RWPE2 (cell line): ENCODE results near the gene FMNL3.

Source experiments
- ATAC-seq: fragments of 200-7000 bp; cut with Tn5 transposase; 3 replicates; pipeline ENCODE4 v1.9.1; 2021; ENCODE audit warnings: low read depth
- DNase-seq: peaks from one replicate; pipeline ENCODE4 v3.0.0-alpha.2; 2020; ENCODE audit warnings: low spot score
- H3K27ac ChIP-seq: fragments of 450-650 bp; 2 replicates; pipeline ENCODE4 v1.5.1; 2017; ENCODE audit warnings: mild to moderate bottlenecking; ENCODE audit not compliant: poor library complexity, severe bottlenecking
- H3K27me3 ChIP-seq: fragments of 250-450 bp; sonication (Bioruptor Pico); 2 replicates; pipeline ENCODE4 v1.5.1; 2021; ENCODE audit warnings: mild to moderate bottlenecking, moderate library complexity; ENCODE audit not compliant: insufficient read depth, poor library complexity, severe bottlenecking
- H3K36me3 ChIP-seq: fragments of 250-450 bp; sonication (Bioruptor Pico); 2 replicates; pipeline ENCODE4 v1.5.1; 2020; ENCODE audit warnings: low read depth, mild to moderate bottlenecking, moderate library complexity
- H3K4me1 ChIP-seq: fragments of 250-450 bp; sonication (Bioruptor Pico); 2 replicates; pipeline ENCODE4 v1.5.1; 2021; ENCODE audit warnings: mild to moderate bottlenecking, moderate library complexity; ENCODE audit not compliant: insufficient read depth, poor library complexity, severe bottlenecking
- H3K4me3 ChIP-seq: fragments of 250-450 bp; sonication (Bioruptor Pico); 2 replicates; pipeline ENCODE4 v1.5.1; 2021; ENCODE audit warnings: mild to moderate bottlenecking, moderate library complexity; ENCODE audit not compliant: severe bottlenecking
- H3K9me3 ChIP-seq: fragments of 250-450 bp; sonication (Bioruptor Pico); 2 replicates; pipeline ENCODE4 v1.5.1; 2021; ENCODE audit warnings: mild to moderate bottlenecking, moderate library complexity; ENCODE audit not compliant: severe bottlenecking
- TF ChIP-seq, protein P1 (sequence below): fragments of 450-650 bp; IDR thresholded peaks from one replicate; pipeline ENCODE4 v1.5.1; 2017; ENCODE audit warnings: mild to moderate bottlenecking, moderate library complexity; ENCODE audit not compliant: poor library complexity, severe bottlenecking

Gene FMNL3

DNA sequence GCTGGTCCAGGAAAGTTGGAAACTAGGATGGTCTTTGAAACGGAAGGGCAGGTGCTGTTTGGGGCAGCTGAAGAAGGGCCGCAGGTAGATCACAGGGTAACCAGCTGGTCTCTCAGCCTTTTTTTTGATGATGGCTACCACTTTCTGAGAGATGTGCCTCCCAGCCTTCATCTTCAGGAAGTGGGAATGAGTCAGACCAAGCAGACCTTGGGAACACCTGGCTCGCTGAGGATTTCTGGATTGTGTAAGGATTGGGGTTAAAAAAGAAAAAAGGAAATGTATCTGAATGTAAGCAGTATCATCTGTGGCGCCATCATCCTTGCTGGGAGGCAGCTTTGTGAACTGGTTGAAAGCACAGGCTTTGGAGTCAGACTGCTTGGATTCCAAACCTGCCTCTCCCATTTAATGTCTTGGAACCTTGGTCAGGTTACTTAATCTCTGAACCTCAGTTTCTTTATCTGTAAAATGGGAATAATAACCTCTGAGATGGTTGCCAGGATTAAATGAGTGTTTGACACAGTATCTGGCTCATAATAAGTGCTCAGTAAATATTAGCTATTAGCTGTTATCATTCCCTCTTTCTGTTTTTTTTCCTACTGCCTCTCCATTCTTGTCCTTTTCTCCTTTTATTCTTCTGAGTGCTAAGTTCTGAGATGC lies 82.2 kb downstream of the FMNL3 start:
- Histone ChIP-seq H3K9me3 (no peaks in the 10 kb centered on the region), H3K27ac (peak overlapping the region; percentile 81), H3K4me1 (peaks cover 30% of the 10 kb centered on the region), H3K36me3 (peaks cover 5% of the 10 kb centered on the region; the same call in 1 of the 2 replicates), H3K4me3 (no peak overlapping the region), H3K27me3 (no peaks in the 10 kb centered on the region)
- ATAC-seq (peak; percentile 70), DNase-seq (peak; percentile 73)
- TF ChIP-seq, protein P1, sequence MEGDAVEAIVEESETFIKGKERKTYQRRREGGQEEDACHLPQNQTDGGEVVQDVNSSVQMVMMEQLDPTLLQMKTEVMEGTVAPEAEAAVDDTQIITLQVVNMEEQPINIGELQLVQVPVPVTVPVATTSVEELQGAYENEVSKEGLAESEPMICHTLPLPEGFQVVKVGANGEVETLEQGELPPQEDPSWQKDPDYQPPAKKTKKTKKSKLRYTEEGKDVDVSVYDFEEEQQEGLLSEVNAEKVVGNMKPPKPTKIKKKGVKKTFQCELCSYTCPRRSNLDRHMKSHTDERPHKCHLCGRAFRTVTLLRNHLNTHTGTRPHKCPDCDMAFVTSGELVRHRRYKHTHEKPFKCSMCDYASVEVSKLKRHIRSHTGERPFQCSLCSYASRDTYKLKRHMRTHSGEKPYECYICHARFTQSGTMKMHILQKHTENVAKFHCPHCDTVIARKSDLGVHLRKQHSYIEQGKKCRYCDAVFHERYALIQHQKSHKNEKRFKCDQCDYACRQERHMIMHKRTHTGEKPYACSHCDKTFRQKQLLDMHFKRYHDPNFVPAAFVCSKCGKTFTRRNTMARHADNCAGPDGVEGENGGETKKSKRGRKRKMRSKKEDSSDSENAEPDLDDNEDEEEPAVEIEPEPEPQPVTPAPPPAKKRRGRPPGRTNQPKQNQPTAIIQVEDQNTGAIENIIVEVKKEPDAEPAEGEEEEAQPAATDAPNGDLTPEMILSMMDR, result no peak

GRCh38 chr12:49623142-49623904 lies 83.9 kb downstream of the FMNL3 start, which contains the start of gene PRPF40B:
Gene PRPF40B (plus strand): TSS chr12:49623561. CDS start chr12:49623591, 30 bp downstream.
- no peaks in the 10 kb centered on the region; the same call in 1 of the 2 replicates for H3K36me3 ChIP-seq
- no peaks in the 10 kb centered on the region for H3K27me3 ChIP-seq
- no peaks in the 10 kb centered on the region for H3K9me3 ChIP-seq
- TF ChIP-seq, protein P1, result peak; percentile 60
- peak; percentile 85 for DNase-seq
- ATAC-seq, result peak; percentile 74
- H3K4me1 ChIP-seq, result peaks cover 30% of the 10 kb centered on the region
- peak within 1 kb of the TSS; percentile 81 for H3K27ac ChIP-seq
- H3K4me3 ChIP-seq, result peak within 1 kb of the TSS; percentile 42

- peak; percentile 15 for ATAC-seq
Measured at GRCh38 chr12:49622501-49623141, 84.6 kb downstream of the FMNL3 start.

GRCh38 chr12:49621651-49622500 lies 85.3 kb downstream of the FMNL3 start:
- Histone ChIP-seq H3K27me3 (no peaks in the 10 kb centered on the region), H3K27ac (peak overlapping the region; percentile 81), H3K36me3 (no peaks in the 10 kb centered on the region; the same call in 1 of the 2 replicates), H3K9me3 (no peaks in the 10 kb centered on the region), H3K4me3 (peak overlapping the region; percentile 42), H3K4me1 (peaks cover 20% of the 10 kb centered on the region)
- ATAC-seq, result no peak
- DNase-seq, result no peak
- TF ChIP-seq, protein P1, result no peak

More at GRCh38 chr12:49622501-49623141, 84.6 kb downstream of the FMNL3 start:
- H3K27ac ChIP-seq, result peak overlapping the region; percentile 81
- H3K4me3 ChIP-seq, result peak overlapping the region; percentile 42
- DNase-seq, result peak; percentile 30
- no peaks in the 10 kb centered on the region for H3K9me3 ChIP-seq
- H3K36me3 ChIP-seq, result no peaks in the 10 kb centered on the region; the same call in 1 of the 2 replicates
- H3K4me1 ChIP-seq, result peaks cover 25% of the 10 kb centered on the region
- TF ChIP-seq, protein P1, result no peak
- H3K27me3 ChIP-seq, result no peaks in the 10 kb centered on the region
